SH-SY5Y (cell line): ENCODE measurements around the gene PGM1.

Experiments used
- GATA2 ChIP-seq: IDR thresholded peaks from 2 replicates; pipeline ENCODE4 v1.6.1; 2011; ENCODE audit warnings: mild to moderate bottlenecking, low read depth, low read length
- GATA3 ChIP-seq: IDR thresholded peaks from 2 replicates; pipeline ENCODE4 v1.6.1; 2011; ENCODE audit warnings: low read depth, mild to moderate bottlenecking, low read length, moderate library complexity

GRCh38 chr1:63709267-63709828 is 116.1 kb downstream of the PGM1 start:
- TF ChIP-seq GATA3 (no peak), GATA2 (no peak)
